WI38 (cell line): Measurements from ENCODE around the gene DNAJC15.
"Not testable (repeated sequence)": the region's sequence is repeated elsewhere in the genome, so short reads cannot be mapped to it uniquely, and the experiment has no call there.

Experiments
- H3K4me3 ChIP-seq: 2 replicates; pipeline ENCODE4 v1.5.1; 2011; ENCODE audit warnings: low read depth, mild to moderate bottlenecking, control low read depth, low read length
- TF ChIP-seq, protein P1 (sequence below): IDR thresholded peaks from 2 replicates; pipeline ENCODE4 v1.5.1; 2012; ENCODE audit warnings: low read depth, mild to moderate bottlenecking, control low read depth, low read length

Gene DNAJC15

DNA sequence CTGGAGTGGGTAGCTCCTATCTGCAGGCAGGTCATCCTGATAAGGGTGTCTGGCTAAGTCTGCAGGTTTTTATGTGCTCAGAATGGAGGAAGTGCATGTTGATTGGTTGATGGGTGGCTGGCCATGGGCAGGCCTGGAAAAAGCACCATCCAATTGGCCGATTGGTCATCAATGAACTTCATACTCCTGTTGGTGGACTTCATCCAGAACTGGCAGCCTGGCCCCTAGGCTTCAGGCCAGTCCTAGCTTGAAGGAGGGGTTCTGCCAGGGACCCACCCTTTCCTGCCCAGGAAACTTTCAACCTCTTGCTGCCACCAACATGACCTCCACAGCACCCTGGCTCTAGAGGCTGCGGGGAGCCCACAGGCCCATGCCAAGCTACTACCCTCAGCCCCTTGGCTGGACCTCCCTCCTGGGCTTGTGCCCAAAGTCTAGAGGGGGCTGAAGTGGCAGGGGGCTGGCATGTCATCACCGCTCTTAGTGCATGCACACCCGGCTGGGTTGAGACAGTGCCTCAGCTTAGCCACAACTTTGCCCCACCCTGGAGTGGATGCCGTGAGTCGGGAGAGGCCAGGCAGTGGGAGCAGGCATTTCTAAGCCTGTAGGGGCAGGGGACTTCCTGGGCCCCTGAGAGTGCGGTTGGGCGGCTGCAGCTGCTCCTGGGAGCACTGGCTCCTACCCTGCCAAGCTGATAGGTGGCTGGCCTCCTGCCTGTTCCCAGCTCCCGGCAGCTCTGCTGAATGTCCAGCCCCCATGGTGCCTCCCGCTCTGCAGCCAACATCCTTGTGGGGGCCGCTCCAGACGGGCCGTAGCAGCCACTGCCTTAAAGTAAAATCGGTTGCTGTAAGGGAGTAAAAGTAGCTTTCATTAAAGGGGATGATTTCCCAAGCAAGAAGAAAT is 13.2 kb downstream of the DNAJC15 start:
- no peak overlapping the region for H3K4me3 ChIP-seq
- TF ChIP-seq, protein P1, sequence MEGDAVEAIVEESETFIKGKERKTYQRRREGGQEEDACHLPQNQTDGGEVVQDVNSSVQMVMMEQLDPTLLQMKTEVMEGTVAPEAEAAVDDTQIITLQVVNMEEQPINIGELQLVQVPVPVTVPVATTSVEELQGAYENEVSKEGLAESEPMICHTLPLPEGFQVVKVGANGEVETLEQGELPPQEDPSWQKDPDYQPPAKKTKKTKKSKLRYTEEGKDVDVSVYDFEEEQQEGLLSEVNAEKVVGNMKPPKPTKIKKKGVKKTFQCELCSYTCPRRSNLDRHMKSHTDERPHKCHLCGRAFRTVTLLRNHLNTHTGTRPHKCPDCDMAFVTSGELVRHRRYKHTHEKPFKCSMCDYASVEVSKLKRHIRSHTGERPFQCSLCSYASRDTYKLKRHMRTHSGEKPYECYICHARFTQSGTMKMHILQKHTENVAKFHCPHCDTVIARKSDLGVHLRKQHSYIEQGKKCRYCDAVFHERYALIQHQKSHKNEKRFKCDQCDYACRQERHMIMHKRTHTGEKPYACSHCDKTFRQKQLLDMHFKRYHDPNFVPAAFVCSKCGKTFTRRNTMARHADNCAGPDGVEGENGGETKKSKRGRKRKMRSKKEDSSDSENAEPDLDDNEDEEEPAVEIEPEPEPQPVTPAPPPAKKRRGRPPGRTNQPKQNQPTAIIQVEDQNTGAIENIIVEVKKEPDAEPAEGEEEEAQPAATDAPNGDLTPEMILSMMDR = no peak

DNA sequence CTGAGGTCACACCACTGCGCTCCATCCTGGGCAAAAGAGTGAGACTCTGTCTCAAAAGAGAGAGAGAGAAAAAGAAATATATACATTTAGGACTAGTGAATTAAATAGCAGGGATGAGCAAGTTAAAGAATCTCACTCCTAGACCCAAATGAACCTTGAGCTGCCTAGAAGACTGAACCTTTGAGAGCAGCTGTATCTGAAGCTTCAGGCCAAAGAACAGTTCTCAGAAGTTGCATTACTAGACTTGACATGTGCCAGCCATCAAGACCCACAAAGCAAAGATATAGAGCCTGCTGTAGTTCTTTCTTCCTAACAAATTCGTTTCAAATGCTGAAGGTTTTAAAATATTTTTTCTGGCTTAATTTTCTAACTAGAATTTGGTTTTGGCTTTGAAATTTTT is 16.6 kb downstream of the DNAJC15 start:
- no peak overlapping the region for H3K4me3 ChIP-seq
- TF ChIP-seq, protein P1 = no peak

DNA sequence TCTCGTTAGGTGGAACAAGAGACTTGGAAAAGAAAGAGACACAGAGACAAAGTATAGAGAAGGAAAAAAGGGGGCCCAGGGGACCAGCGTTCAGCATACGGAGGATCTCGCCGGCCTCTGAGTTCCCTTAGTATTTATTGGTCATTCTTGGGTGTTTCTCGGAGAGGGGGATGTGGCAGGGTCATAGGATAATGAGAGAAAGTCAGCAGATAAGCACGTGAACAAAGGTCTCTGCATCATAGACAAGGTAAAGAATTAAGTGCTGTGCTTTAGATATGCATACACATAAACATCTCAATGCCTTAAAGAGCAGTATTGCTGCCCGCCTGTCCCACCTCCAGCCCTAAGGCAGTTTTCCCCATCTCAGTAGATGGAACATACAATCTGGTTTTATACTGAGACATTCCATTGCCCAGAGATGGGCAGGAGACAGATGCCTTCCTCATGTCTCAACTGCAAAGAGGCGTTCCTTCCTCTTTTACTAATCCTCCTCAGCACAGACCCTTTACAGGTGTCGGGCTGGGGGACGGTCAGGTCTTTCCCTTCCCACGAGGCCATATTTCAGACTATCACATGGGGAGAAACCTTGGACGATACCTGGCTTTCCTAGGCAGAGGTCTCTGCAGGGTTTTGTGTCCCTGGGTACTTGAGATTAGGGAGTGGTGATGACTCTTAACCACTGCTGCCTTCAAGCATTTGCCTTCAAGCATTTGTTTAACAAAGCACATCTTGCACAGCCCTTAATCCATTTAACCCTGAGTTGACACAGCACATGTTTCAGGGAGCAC is 17.4 kb downstream of the DNAJC15 start:
- H3K4me3 ChIP-seq = not testable (repeated sequence)

DNA sequence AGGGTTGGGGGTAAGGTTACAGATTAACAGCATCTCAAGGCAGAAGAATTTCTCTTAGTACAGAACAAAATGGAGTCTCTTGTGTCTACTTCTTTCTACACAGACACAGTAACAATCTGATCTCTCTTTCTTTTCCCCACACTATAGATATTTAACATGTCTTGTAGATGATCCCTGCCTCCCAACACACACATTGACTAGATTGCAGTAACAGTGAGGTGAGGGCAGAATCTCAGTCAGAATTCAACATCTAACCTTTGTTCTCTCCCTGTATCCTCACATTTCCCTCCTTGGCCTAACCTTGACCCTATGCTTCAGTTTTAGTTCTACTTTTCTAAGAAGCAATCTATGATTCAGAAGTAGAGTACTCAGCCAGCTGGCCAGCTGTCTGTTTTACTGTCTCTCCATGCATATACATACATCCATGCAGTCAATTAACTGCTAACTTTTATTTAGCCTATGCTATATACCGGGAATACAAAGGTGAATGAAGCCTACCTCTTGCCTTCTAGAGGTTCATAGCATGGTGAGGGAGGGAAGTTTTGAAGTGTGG is 18.1 kb downstream of the DNAJC15 start:
- no peak overlapping the region for H3K4me3 ChIP-seq
- TF ChIP-seq, protein P1 = no peak

DNA sequence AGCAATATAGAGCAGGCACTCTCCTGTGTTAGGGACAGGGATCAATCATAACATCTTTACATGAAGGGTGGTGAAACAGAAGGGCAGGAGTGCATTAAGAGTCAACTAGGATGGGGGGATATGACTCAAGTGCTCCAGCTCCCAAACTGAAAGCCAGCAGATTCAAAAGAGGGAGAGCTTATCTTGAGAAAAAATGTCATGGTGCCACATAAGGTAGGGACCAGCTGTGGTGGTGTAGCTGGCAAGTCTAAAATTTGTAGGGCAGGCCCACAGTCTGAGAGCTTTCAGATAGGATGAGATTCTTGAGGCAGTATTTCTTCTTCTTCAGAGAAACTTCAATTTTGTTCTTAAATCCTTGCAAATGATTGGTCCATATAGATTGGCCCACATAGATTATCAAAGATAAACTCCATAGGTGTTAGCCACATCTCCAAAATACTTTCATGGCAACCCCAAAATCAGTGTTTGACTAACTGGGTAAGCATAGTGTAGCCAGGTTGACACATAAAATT is 19.1 kb downstream of the DNAJC15 start:
- no peak overlapping the region for H3K4me3 ChIP-seq
- TF ChIP-seq, protein P1 = no peak

DNA sequence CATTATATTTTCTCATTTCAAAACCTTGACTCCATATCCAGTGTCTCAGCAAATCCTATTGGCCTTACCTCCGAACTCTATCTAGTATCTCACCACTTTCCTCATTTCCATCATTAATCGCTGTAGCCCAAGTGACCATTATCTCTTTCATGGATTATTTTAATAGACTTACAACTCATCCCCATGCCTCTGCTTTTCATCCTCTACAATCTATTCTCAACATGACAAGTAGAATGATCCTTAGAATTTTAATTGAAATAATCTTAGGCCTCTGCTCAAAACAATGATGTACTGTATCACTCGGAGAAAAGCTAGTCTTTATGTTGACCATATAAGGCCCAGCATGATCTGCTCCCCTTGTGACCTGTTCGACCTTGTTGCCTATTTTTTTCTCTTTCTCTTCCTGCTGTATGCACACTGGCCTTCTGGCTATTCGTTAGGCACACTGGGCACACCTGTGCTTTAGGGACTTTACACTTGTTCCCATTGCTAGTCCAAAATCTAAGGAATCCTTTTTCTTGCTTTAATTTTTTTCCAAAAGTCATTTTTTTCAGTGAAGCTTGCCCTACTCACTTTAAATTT is 21.4 kb downstream of the DNAJC15 start:
- no peak overlapping the region for H3K4me3 ChIP-seq
- TF ChIP-seq, protein P1 = no peak

DNA sequence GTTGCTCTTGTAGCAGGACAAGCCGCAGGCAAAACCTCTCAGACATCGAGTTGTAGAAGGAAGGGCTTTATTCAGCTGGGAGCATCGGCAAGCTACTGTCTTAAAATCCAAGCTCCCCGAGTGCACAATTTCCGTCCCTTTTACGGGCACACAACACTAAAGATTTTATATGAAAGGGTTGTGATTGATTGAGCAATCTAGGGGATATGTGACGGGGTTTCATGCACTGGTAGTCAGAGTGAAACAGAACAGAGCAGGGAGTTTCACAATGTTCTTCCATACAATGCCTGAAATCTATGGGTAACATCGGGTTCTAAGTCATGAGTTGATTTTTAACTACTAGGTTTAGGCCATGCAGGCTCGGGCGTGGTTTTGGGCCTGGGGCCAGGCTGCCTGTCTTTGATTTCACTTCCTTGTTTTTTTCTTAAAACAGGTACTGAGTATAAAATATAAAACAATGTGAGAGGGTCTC is 22.0 kb downstream of the DNAJC15 start:
- not testable (repeated sequence) for H3K4me3 ChIP-seq
